ENCODE results near the gene SCN4B.

SCN4B gene

DNA sequence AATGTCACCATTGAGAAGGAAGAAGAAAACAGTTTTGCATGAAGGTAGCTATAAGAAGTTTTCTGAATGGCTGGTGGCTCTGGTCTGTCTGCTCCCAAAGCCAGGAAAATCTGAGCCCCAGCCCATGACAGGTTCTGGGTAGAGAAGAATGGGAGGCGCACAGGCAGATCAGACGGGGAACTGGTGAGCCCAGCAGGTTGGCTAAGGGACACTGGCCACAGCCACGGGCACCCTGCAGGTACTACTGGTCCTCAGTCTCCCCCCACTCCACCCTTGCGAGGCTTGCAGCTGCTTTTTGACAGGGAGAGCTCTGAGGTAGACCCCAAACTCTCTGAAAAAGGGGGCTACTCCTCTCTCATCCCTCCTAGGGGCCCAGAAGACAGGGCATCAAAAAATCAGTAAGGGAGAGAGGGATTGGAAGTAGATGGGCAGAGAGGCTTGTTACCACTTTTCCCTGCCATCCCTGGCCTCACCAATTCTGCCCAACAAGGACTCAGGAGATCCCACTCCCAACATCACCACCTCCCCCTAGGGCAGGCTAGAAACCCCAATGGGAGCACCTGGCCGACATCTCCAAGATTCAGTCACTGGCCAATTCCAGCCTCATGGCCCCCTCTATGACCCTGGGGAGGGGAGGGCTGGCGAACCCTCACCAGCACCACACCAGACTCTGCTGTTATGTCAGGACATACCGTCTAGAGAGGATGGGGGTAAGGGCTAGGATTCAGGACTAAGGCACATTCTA is 17.4 kb downstream of the SCN4B start:
- DNase-seq: no peak

DNA sequence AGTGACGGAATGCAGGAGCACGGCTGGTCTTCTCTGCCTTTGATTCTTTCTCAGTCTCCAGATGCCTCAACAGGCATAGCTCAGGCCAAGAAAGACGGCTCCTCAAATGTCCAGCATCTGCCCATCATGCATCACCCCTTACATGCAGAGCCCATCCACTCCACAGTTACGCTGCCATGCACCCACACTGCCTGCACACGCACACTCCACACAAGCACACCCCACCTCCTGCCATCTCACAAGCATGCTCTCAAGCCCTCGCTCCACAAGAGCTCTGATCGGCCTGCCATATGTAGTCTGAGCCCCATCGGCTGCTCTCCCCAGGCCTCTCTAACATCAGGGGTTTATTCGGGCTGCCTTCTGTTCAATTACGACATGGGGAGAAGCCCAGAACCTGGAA is 18.8 kb downstream of the SCN4B start:
- no peak for DNase-seq

DNA sequence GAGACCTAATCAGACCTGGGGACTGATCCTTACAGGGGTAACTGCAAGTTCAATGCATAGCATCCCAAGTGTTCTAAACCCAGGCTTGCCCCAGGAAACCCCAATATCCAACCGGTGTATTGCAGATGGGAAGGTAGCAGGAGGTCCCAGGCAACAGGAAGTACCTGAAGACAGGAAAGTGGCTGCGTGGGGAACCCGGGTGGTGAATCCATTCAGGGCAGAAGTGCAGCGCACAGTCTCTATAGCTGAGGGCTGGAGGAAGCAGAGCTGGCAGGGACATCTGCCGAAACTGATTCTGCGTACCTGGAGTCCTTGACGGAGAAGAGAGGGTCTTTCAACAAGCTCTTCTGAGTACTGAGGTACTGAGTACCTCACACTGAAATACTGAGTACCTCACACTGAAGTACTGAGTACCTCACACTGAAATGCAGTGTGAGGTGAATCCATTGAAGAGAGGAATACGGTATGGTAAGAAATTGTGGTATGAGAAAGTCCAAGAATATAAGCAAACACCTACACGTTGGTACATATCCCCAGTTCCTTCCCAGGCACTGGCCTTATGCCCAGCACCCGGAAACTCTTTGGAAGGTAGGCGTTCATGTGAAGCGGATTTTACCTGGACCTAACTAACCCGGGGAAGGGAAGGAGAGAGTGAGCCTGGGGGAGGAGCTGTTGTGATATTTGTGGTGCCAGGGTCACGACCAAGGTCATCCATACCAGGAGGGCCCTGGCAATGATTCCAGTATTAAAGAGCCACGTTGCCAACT is 20.1 kb downstream of the SCN4B start:
- DNase-seq: no peak

DNA sequence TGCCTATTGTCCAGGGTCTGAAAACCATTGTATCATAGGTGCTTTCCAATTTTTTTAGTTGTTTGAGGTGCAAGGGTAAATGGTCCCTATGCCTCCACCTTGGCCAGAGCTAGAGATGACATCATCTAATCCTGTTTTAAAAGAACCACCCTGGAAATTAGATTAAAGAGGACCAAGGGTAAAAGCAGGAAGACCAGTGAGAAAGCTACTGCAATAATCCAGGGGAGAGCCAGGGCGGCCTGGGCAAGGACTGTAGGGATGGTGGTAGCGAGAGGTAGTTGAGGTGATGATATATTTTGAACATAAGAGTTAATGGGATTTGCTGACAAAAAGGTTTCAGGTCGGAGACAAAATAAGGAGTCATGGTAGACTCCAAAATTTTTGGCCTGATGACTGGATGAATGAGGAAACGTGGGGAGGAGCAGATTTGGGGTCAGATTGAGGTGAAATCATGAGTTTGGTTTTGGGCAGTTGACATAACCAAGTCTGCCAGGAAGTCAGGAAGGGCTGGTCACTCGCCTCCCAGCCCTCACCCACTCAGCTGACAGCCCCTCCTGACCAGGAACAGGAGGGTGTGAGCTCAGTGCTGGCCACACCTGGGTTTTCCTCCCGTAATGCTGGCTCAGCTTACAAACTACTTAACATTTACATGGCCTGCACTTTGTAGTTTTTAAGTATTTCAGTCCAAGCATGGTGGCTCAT is 23.0 kb downstream of the SCN4B start:
- no peak for DNase-seq

DNA sequence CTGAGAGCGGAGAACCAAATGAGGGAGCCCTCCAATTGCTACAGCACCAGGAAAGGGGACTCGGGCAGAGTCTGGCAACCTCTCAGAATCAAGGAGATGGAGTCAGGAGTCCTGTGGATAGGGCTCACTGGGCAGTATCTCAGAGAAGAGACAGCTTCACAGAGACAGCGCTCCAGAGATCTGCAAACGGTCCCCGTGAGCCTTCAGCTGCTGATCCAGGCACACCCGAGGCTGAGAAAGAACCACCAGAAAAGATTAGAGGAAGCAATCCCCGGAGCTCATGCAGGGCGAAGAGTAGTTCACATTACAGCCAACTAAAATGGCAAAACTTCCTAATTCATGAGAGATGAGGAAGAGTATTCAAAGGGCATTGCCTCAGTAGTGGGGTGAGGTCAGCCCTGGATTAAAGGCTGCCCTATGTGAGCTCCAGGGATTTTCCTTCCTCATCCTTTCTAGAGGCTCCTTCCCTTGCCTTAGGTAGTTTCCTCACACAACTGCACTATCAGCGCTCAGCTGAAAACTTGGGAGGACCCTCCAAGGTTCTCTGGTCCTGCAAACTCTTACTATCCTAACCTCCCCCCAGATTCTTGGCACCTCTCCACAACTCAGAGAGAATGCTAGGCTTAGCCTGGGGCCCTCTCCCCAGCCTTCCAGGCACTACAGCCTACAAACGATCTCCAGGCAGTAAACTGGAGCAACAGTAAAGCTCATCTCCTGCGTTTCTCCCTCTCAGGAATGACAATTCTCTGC is 23.7 kb downstream of the SCN4B start:
- DNase-seq: no peak

DNA sequence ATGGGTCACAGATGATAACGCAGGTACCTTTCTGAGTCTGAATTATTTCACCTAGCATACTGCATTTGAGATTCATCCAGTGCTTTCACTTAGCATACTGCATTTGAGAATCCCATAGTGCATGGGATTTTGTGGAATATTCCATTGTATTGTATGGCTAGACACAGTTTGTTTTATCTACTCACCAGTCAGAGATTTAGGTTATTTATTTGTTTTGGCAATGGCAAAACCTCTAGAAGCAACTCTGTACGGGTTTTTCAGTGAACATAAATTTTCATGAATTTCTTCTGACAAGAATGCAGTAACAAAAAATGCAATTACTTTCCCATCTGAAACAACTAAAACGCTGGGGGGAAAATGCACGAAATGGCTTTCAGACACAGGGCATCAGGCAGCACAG is 24.3 kb downstream of the SCN4B start:
- DNase-seq: no peak

DNA sequence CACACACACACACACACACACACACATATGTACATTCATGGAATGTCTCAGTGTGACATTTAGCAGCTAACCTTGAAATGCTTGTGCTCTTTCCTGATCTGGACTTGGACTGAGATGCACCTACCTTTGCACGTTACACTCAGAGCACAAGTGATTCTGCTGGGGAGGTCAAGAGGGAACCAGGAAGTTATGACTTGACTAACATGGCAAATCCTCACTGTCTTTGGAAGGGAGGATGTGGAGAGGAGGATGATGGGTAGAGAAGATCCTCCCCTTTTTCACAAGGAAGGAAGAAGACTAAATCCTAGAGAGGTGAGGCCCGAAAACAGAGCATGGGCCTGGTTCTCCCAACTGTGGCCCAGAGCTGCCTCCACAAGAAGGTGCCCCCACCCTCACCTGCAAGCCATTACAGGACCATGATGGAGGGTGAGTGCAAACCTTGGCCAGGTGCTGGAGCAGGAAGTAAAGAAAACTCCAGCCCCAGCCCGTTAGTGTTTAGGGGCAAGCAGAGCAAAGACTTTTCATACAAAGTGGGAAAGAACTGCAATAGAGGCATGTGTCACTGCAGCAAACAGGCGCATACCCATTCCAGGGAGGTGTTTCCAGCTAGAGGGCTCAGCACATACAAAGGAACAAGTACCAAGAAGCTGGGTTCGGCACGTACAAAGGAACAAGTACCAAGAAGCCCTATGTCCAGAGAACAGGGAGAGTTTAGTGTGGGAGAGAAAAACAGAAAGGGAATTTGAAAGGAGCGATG is 26.4 kb downstream of the SCN4B start:
- no peak for DNase-seq

DNA sequence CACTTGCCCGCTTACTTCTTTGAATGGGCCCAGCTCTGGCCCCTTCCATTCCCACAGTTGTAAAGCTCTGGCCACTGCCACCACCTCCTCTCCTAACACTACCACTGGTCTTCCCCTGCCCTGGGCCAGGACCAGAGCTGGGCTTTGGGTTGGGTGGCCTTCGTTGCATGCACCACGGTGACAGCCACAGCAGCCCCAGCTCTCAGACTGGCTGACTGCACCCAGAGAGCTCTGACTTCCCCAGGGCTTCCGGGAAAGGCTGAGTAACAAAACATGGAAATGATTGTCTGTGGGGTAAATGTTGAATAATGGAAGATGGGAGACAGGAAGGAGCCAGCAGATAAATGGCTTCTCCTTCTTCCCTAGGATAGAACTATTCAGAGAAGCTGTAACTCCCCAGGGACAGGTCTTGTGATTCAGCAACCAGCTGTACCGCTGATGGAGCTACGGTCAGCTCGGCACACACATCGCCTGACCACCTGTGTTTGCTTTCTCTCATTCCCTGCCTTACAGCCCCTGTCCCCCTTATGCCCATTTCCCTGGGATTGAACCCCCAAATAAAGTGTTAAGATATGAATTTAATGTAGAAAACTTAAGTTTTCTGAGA is 27.6 kb downstream of the SCN4B start:
- no peak for DNase-seq

DNA sequence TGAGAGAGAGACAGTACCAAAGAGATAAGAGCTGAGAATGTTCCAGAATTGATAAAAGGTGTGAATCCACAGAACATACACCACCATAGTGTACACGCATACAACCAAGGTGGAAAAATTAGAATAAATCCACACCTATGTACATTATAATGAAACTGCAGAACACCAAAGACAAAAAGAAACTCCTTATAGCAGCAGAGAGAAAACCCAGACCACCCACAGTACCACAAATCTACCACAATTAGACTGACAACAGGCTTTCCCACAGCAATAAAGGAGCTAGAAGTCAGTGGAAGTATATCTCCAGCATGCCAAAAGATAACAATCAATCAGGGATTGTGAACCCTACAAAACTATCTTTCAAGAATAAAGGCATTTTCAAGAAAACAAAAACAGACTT is 31.8 kb downstream of the SCN4B start:
- DNase-seq: no peak

DNA sequence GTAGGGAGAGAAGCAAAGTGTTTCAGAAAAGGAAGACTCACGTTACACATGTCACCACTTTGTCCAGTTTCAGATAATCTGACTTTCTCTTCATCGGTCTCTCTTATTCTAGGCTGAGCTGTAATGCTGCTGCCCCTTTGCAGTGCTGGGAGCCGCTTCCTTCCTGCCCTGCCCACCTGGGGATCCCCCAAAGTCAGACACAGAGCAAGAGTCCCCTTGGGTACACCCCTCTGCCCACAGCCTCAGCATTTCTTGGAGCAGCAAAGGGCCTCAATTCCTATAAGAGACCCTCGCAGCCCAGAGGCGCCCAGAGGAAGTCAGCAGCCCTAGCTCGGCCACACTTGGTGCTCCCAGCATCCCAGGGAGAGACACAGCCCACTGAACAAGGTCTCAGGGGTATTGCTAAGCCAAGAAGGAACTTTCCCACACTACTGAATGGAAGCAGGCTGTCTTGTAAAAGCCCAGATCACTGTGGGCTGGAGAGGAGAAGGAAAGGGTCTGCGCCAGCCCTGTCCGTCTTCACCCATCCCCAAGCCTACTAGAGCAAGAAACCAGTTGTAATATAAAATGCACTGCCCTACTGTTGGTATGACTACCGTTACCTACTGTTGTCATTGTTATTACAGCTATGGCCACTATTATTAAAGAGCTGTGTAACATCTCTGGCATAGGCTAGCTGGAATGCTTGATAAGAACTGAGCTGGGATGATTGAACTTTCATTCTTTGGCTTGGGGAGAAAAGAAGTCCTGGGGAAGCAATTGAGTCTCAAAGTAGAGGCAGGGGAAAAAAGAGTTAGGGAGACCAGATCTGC is 34.6 kb downstream of the SCN4B start:
- DNase-seq: no peak

DNA sequence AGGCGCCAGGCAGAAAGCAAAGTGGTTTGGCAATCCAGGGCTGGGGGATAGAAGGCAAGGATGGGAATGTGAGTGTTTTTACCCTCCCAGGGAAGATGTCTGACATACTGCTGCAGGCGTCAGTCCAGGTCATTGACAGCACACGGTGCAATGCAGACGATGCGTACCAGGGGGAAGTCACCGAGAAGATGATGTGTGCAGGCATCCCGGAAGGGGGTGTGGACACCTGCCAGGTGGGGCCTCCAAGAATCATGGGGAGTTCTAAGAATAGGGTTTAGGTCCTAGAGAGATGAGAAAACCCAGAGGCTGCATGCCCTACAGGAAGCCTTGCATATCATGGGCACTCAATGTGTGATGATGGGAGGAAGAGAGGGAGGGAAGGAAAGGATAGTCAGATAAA is 37.6 kb downstream of the SCN4B start:
- no peak for DNase-seq

DNA sequence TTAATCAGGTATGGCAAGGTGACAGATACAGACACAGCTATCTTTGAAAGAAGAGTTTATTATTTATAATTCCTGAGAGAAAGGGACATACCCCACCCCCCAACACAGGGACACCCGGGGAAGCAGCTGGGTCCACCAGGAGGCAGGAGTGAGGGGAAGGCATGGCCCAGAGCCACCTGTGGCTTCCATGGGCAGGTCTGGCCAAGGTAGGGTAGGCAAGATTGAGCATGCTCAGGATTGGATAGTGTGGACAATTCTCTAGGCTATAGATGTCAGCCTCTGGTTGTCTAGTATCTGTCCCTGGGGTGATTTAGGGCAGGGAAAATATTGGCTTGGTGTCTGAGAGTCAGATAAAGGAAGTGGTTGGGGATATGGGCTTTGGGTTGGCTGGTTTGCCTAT is 38.4 kb downstream of the SCN4B start:
- DNase-seq: no peak

DNA sequence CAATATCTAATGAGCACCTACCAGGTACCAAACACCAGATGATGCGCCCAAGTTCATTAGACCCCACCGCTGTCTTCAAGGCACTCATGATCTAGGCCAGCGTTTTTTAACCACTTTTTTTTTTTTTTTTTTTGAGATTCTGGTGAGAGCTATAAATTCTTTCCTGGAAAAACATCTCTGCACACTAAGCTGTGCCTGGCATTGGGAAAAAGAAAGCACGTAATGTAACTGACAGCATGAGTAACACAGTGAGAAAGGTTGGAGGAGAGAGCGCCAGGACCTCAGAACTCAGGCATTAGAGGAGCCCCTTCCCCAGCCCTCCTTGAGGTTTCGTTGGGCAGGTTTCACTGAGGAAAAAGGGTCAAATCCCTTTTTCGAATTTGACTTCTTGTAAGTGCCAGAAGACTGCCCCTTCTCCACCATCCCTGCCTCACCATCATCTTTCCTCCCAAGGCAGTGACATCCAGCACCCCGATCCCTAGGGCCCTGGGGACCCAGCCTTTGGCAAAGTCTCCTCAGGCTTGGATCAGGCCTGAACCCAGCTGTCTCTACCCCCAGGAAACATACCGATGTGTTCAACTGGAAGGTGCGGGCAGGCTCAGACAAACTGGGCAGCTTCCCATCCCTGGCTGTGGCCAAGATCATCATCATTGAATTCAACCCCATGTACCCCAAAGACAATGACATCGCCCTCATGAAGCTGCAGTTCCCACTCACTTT is 39.8 kb downstream of the SCN4B start:
- peak in 2 of 56 donors; percentile 12 to 19 for DNase-seq

DNA sequence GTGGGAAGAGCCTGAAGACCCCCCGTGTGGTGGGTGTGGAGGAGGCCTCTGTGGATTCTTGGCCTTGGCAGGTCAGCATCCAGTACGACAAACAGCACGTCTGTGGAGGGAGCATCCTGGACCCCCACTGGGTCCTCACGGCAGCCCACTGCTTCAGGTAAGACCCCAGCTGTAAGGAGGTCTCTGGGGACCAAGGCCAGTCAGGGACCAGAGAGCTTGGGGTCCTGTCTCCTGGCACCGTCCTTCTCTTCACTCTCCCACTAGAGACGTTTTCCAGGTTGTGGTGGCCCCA is 40.9 kb downstream of the SCN4B start:
- DNase-seq: no peak

DNA sequence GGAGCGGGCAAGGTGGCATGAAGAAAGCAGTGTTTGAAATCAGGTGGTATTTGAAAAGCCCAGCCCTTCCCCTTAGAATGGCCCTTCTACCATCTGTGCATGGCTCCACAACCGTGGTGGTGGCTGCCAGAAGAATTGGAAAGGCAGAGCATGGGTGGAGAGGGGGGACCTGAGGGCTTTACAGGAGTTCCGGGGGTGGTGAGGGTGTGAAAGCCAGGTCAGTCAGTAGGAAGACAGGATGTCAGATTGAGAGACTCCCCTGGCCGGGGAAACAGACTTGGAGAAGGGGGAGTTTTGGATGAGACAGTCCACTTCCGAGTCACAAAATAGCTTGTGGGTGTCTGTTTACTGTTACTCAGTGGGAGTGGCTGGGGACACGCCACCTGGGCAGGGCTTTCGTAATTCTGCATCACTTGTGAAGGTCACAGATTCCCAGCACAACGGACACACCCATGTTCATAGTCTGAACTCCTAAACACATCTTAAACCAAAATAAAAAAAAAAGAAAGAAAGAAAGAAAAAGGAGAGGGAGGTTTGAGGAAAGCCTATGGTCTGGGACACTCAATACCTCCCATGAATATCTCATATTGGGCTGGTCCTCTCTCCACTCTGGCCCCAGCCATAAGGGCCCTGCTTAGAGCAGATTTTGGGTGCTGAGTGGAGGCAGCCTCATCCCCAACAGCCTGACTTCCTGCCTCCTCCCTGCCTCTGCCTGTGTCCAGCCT is 41.4 kb downstream of the SCN4B start:
- DNase-seq: no peak

DNA sequence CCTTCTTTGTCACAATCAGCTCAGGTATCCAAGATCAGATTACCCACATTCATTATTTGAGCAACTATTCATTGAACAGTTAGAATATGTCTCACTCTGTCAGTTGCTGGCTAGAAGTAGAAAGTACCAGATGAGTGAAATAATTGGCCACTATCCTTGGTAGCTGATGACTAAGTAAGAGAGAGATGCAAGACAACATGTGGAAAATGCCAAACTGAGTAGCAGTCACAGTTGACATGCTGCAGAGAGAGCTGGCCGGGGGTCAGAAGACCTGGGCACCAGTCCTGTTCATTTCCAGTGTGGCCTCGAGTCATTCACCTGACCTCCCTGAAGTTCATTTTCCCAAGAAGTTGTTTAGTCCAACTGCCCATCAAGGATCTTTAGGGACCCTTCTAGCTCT is 43.4 kb downstream of the SCN4B start:
- no peak for DNase-seq

DNA sequence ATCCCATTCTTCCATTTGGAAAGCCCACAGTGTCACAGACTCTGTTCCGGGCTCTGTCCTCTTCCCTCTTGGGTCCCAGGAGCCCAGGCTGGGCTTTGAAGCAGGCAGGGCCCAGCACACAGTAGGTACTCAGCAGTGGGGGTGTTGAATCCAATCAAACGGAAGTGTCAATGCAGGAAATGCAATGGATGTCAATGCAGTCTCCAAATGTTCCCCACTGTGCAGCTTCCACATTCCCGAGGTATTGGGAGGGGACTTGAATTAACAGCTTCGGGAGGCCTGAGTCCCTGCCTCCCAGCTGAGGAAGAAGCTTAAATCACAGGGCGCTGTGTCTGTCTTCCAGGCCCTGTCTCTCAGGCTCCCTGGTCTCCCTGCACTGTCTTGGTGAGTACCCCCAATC is 44.1 kb downstream of the SCN4B start:
- DNase-seq: no peak

DNA sequence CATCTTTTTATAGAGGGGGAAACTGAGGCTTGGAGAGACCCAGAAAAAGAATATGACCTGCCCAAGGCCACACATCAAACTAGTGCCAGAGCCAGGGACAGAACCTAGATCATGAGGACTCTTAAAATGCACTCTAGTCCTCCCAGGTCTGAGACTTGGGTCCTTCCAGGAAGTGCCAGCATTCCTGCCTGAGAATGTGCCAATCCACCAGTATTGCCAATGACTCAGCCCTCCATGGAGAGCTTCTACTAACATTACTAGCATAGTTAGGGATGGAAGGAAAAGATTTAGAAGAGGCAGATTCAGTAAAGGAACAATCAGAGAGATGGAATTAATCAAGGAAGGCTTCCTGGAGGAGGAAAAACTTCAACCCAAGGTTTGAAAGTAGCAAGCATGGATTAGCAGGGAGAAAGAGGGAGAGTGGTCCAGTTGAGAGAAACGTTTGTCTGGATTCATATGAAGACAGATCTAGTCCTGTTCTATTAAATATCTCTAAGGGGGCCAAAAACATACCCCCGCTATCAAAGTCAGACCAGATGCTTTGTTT is 45.8 kb downstream of the SCN4B start:
- no peak for DNase-seq

Data from nucleus accumbens (tissue), 56 donors.